C4-2B (cell line): Measurements from ENCODE around the gene RPS6KB2.
A peak's percentile ranks its signal among the peaks of the same experiment; 100 is the strongest.
"Not testable (repeated sequence)": the region's sequence is repeated elsewhere in the genome, so short reads cannot be mapped to it uniquely, and the experiment has no call there.

Source experiments
- H3K27ac ChIP-seq: fragments of 450-650 bp; 2 replicates; pipeline ENCODE4 v1.5.1; 2017
- CTCF ChIP-seq: fragments of 450-650 bp; conservative IDR thresholded peaks from 2 replicates; pipeline ENCODE4 v1.5.1; 2017; ENCODE audit warnings: mild to moderate bottlenecking
- ZFX ChIP-seq: fragments of 450-650 bp; IDR thresholded peaks from 2 replicates; pipeline ENCODE4 v1.6.1; 2017

Gene RPS6KB2

GRCh38 chr11:67472882-67473281, 44.6 kb downstream of the RPS6KB2 start:
- H3K27ac ChIP-seq: no peak overlapping the region
- TF ChIP-seq ZFX: no peak
- TF ChIP-seq CTCF: no peak

GRCh38 chr11:67476692-67477091, 48.4 kb downstream of the RPS6KB2 start:
- H3K27ac ChIP-seq: not testable (repeated sequence)

GRCh38 chr11:67477344-67478050, 49.2 kb downstream of the RPS6KB2 start:
- not testable (repeated sequence) for H3K27ac ChIP-seq

- H3K27ac ChIP-seq: peak overlapping the region; percentile 64
- TF ChIP-seq CTCF: no peak
- no peak for TF ChIP-seq ZFX
Measured at GRCh38 chr11:67482275-67482826, 54.1 kb downstream of the RPS6KB2 start.

GRCh38 chr11:67482827-67483798, 54.8 kb downstream of the RPS6KB2 start, which contains the start of gene AIP:
Gene AIP, plus strand, starts transcription at chr11:67483026. Its CDS starts 133 bp downstream, at chr11:67483159.
- H3K27ac ChIP-seq: peak within 1 kb of the TSS; percentile 64
- no peak for TF ChIP-seq ZFX
- TF ChIP-seq CTCF: no peak

- no peak overlapping the region; the same call in 1 of the 2 replicates for H3K27ac ChIP-seq
- no peak for TF ChIP-seq CTCF
- no peak for TF ChIP-seq ZFX
Measured at GRCh38 chr11:67483831-67484665, 55.8 kb downstream of the RPS6KB2 start.

GRCh38 chr11:67484847-67485311, 56.6 kb downstream of the RPS6KB2 start:
- H3K27ac ChIP-seq: no peak overlapping the region
- TF ChIP-seq ZFX (no peak), CTCF (no peak)
